ENCODE results near the gene FADS6. TPM values are rescaled to one million over a fixed set of nuclear protein-coding genes. Genes with fewer than 3 reads are reported as not detected.

The FADS6 gene
- total RNA-seq, 1 experiment from 2014 or later: 1.2 TPM

DNA sequence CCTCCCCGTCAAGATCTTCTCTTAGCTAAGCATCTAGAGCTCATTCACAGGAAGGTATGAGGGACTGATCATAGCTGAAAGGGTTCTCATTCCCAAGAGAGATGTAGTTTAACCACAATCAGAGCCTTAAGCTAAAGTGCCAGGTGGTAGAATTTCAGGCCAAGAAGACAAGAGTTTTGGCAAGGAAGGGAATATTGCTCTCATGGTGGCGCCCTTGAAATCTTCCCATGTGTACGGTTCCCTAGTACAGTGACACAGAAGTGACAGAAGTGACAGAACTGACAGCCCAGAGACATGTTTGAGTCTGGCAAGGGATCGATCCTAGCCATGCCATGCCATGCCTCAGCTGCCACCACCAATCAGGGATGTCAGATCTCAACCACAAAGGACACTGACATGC, 36.2 kb downstream of the FADS6 start:
- no peak for DNase-seq
- no peak overlapping the region for H2AFZ ChIP-seq (ENCODE audit: low read length)
- H3K36me3 Mint-ChIP-seq (ENCODE audit: insufficient read depth in 1 of 3, low read depth in 3 of 3): no peaks in the 10 kb centered on the region
- no peak overlapping the region for H2BK120ac ChIP-seq (ENCODE audit: low read depth, low read length, poor library complexity, severe bottlenecking)
- no peak overlapping the region for H3K56ac ChIP-seq (ENCODE audit: insufficient read length, low read depth, low read length)
- H3K79me2 ChIP-seq (ENCODE audit: insufficient read depth, low read length): no peaks in the 10 kb centered on the region
- H3K23me2 ChIP-seq (ENCODE audit: insufficient read length, low read depth, low read length, poor library complexity, severe bottlenecking): peaks cover 22% of the 10 kb centered on the region
- no peak overlapping the region for H4K91ac ChIP-seq (ENCODE audit: insufficient read length, low read depth, low read length)
- H3K4me1 Mint-ChIP-seq: peaks cover 16 to 22% of the 10 kb centered on the region in 2 experiments
- H2BK15ac ChIP-seq (ENCODE audit: low read depth, low read length): no peak overlapping the region
- H3K9me3 ChIP-seq (ENCODE audit: control insufficient read depth, low read depth, low read length): no peaks in the 10 kb centered on the region
- H3K27ac ChIP-seq (ENCODE audit: insufficient read length, low read depth, low read length): no peak overlapping the region
- no peak overlapping the region for H3K23ac ChIP-seq (ENCODE audit: insufficient read length, low read depth, low read length)
- no peak overlapping the region for H4K8ac ChIP-seq (replicated peaks; ENCODE audit: insufficient read length, low read depth, low read length)
- H3K4ac ChIP-seq (ENCODE audit: low read depth, low read length): no peak overlapping the region
- no peak overlapping the region for H3K4me3 Mint-ChIP-seq
- no peak overlapping the region for H3K18ac ChIP-seq (ENCODE audit: insufficient read length, low read depth, low read length)
- no peaks in the 10 kb centered on the region for H3K9me3 Mint-ChIP-seq
- 0 out of 2 replicates have a peak, but pooled peaks cover 2% of the 10 kb centered on the region for H3K4me1 ChIP-seq (ENCODE audit: insufficient read depth, low read length)
- H2BK5ac ChIP-seq (ENCODE audit: insufficient read length, low read length): no peak overlapping the region
- H3K27me3 Mint-ChIP-seq (ENCODE audit: low read depth): peaks cover 92% of the 10 kb centered on the region
- H3K14ac ChIP-seq (ENCODE audit: insufficient read depth, low read length): no peak overlapping the region
- H2BK20ac ChIP-seq (ENCODE audit: low read depth, low read length, poor library complexity, severe bottlenecking): no peak overlapping the region
- no peaks in the 10 kb centered on the region for H4K20me1 ChIP-seq (ENCODE audit: control insufficient read depth, insufficient read depth, insufficient read length)
- H3K27ac Mint-ChIP-seq: no peak overlapping the region
- H3K27me3 ChIP-seq (ENCODE audit: insufficient read depth, low read length): peaks cover 53% of the 10 kb centered on the region
- H3K79me1 ChIP-seq (ENCODE audit: insufficient read depth, low read depth, low read length, poor library complexity, severe bottlenecking): no peaks in the 10 kb centered on the region
- H4K5ac ChIP-seq (ENCODE audit: insufficient read length, low read depth, low read length): no peak overlapping the region
- 100% methylated on average over 1 of the region's 4 CpGs for WGBS (ENCODE audit: extremely low coverage, insufficient read length, low lambda C conversion rate)
- no peak overlapping the region for H3K9ac ChIP-seq (ENCODE audit: extremely low read depth, insufficient read length, low read length)
- TF ChIP-seq, protein P1, sequence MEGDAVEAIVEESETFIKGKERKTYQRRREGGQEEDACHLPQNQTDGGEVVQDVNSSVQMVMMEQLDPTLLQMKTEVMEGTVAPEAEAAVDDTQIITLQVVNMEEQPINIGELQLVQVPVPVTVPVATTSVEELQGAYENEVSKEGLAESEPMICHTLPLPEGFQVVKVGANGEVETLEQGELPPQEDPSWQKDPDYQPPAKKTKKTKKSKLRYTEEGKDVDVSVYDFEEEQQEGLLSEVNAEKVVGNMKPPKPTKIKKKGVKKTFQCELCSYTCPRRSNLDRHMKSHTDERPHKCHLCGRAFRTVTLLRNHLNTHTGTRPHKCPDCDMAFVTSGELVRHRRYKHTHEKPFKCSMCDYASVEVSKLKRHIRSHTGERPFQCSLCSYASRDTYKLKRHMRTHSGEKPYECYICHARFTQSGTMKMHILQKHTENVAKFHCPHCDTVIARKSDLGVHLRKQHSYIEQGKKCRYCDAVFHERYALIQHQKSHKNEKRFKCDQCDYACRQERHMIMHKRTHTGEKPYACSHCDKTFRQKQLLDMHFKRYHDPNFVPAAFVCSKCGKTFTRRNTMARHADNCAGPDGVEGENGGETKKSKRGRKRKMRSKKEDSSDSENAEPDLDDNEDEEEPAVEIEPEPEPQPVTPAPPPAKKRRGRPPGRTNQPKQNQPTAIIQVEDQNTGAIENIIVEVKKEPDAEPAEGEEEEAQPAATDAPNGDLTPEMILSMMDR (conservative IDR thresholded peaks at IDR 0.05): no peak
- no peak overlapping the region for H3K4me2 ChIP-seq (ENCODE audit: insufficient read depth, insufficient read length, low read length)
- no peak overlapping the region for H2BK12ac ChIP-seq (ENCODE audit: insufficient read length, low read depth, low read length)
- H3T11ph ChIP-seq (ENCODE audit: low read length): no peak overlapping the region
- H2AK5ac ChIP-seq (ENCODE audit: insufficient read length, low read length): no peak overlapping the region
